ENCODE results near the gene SPG11.
"Not testable (repeated sequence)": the region's sequence is repeated elsewhere in the genome, so short reads cannot be mapped to it uniquely, and the experiment has no call there.

The SPG11 gene

GRCh38 chr15:44663410-44664308, at the start of gene SPG11:
TSS of gene SPG11 (minus strand) at chr15:44663662. CDS start at chr15:44663647, 15 bp downstream.
- in situ Hi-C loops (cut with HindIII; ENCODE audit: low sequenced_read_pairs): no loop called here

- in situ Hi-C loops (cut with HindIII; ENCODE audit: low sequenced_read_pairs): no loop called here
Measured at GRCh38 chr15:44712346-44713005, 49.0 kb upstream of the SPG11 start.

- in situ Hi-C loops (cut with HindIII; ENCODE audit: low sequenced_read_pairs): no loop called here
Measured at GRCh38 chr15:44711743-44712345, 48.4 kb upstream of the SPG11 start.

GRCh38 chr15:44711096-44711742, 47.8 kb upstream of the SPG11 start, which contains the start of the genes B2M and PATL2:
TSS of gene B2M (plus strand) at chr15:44711517. CDS start at chr15:44711547, 30 bp downstream.
TSS of gene PATL2 (minus strand) at chr15:44711323. CDS start at chr15:44676490, 34,833 bp downstream.
- in situ Hi-C loops (cut with HindIII; ENCODE audit: low sequenced_read_pairs): no loop called here

DNA sequence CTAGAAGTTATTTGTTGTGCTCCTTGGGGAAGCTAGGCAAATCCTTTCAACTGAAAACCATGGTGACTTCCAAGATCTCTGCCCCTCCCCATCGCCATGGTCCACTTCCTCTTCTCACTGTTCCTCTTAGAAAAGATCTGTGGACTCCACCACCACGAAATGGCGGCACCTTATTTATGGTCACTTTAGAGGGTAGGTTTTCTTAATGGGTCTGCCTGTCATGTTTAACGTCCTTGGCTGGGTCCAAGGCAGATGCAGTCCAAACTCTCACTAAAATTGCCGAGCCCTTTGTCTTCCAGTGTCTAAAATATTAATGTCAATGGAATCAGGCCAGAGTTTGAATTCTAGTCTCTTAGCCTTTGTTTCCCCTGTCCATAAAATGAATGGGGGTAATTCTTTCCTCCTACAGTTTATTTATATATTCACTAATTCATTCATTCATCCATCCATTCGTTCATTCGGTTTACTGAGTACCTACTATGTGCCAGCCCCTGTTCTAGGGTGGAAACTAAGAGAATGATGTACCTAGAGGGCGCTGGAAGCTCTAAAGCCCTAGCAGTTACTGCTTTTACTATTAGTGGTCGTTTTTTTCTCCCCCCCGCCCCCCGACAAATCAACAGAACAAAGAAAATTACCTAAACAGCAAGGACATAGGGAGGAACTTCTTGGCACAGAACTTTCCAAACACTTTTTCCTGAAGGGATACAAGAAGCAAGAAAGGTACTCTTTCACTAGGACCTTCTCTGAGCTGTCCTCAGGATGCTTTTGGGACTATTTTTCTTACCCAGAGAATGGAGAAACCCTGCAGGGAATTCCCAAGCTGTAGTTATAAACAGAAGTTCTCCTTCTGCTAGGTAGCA, 47.0 kb upstream of the SPG11 start:
- in situ Hi-C loops (cut with HindIII; ENCODE audit: low sequenced_read_pairs): no loop called here

DNA sequence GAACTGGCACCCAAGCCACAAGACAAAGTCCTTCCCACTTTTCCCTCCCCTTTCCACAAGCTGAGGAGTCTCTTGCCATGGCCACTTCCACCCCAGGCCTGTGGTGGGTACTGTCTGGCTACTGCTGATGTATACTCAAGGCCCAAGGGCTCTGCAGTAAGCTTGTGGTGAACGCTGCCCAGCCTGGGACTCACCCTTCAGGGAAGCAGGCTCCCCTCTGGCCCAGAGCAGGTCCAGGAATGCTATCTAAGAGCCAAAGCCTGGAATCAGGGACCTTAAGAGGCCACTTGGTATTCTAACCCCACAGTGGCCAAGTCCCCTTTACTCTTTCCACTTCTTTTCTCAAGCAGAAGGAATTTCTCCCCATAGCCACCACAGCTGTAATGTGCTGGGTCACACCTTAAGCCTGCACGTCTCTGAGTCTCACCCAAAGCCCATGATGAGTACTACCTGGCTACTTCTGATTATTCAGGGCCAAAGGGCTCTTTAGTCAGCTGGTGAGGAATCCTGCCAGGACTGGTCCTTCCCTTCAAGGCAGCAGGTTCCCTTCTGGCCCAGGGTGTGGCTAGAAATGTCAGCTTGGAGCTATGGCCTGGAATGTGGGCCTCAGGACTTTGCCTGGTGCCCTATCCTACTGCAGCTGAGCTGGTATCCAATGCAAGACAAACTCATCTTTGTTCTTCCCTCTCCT, 43.6 kb upstream of the SPG11 start:
- in situ Hi-C loops (cut with HindIII; ENCODE audit: low sequenced_read_pairs): no loop called here

DNA sequence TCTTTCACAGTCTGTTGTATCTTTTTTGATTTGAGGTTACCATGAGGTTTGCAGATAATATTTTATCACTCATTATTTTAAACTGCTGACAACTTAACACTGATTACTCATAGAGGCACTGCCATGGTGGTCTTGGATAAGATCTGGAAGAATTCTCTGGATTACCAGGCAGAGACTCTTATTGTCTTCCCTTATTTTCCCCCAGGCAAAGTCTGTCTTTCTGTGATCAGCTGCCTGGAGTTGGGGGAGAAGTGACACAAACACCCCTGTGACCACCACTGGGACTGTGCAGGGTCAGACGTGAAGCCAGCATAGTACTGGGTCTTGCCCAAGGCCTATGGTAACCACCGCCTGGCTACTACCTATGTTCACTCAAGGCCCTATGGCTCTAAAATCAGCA, 42.9 kb upstream of the SPG11 start:
- in situ Hi-C loops (cut with HindIII; ENCODE audit: low sequenced_read_pairs): no loop called here

DNA sequence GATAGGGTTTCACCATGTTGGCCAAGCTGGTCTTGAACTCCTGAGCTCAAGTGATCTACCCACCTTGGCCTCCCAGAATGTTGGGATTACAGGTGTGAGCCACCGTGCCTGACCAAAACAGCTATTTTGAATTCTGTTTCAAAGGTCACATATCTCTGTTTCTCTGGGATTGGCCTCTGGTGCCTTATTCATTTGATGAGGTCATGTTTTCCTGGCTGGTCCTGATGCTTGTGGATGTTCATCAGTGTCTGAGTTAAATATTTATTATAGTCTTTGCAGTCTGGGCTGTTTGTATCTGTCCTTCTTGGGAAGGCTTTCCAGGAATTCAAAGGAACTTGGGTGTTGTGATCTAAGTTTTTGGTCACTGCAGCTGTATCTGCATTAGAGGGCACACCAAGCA, 42.5 kb upstream of the SPG11 start:
- in situ Hi-C loops (cut with HindIII; ENCODE audit: low sequenced_read_pairs): no loop called here

- in situ Hi-C loops (cut with HindIII; ENCODE audit: low sequenced_read_pairs): not testable (repeated sequence)
Measured at GRCh38 chr15:44700676-44701075, 37.2 kb upstream of the SPG11 start.

DNA sequence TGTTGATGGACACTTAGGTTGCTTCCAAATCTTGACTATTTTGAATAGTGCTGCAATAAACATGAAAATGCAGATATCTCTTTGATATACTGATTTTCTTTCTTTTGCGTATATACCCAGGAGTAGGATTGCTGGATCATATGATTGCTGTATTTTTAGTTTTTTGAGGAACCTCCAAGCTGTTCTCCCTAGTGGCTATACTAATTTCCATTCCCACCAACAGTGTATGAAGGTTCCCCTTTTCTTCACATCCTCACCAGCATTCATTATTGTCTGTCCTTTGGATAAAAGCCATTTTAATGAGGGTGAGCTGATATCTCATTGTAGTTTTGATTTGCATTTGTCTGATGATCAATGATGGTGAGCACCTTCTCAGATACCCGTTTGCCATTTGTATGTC, 35.2 kb upstream of the SPG11 start:
- in situ Hi-C loops (cut with HindIII; ENCODE audit: low sequenced_read_pairs): no loop called here

DNA sequence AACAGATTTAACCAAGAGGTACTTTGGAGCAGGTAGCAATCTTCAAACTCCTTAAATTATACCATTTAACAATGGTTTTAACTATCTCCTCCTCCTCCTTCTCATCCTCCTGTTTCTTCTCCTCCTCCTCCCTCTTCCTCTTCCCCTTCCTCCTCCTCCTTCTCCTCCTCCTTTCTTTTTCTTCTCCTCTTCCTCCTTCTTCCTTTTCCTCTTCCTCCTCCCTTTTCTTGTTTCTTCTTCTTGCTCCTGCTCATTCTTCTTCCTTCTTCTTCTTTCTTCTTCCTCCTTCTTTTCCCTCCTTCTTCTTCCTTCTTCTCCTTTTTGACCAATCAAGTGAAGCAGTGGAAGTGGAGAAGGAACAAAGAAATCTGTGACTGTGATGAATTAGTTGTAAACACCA, 33.6 kb upstream of the SPG11 start:
- in situ Hi-C loops (cut with HindIII; ENCODE audit: low sequenced_read_pairs): no loop called here

GRCh38 chr15:44695294-44695693, 31.8 kb upstream of the SPG11 start:
- in situ Hi-C loops (cut with HindIII; ENCODE audit: low sequenced_read_pairs): no loop called here

- in situ Hi-C loops (cut with HindIII; ENCODE audit: low sequenced_read_pairs): no loop called here
Measured at GRCh38 chr15:44694416-44694815, 31.0 kb upstream of the SPG11 start.

DNA sequence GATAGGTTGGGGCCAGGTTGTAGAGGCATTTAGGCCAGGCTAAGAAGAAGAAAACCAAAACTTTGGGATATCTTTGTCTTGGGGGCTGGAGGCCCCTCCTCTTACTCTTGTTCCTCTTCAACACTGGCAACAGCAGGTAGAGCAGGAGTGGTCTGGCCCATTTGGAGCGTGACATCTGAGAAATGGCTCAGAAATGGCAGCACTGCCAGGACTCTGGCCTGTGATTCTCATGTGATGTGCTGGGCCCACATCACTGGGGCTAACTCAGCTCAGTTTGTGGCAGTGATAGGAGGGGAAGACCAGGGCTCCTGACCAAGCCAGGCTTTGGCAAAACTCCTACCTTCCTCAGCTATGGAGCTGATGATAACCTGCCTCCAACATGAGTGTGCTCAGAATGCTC, 29.2 kb upstream of the SPG11 start:
- in situ Hi-C loops (cut with HindIII; ENCODE audit: low sequenced_read_pairs): no loop called here

GRCh38 chr15:44690245-44690644, 26.8 kb upstream of the SPG11 start:
- in situ Hi-C loops (cut with HindIII; ENCODE audit: low sequenced_read_pairs): not testable (repeated sequence)

DNA sequence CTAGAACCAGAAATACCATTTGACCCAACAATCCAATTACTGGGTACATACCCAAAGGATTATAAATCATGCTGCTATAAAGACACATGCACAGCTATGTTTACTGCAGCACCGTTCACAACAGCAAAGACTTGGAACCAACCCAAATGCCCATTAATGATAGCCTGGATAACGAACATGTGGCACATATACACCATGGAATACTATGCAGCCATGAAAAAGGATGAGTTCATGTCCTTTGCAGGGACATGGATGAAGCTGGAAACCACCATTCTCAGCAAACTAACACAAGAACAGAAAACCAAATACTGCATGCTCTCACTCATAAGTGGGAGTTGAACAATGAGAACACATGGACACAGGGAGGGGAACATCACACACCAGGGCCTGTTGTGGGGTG, 25.9 kb upstream of the SPG11 start:
- in situ Hi-C loops (cut with HindIII; ENCODE audit: low sequenced_read_pairs): not testable (repeated sequence)

- in situ Hi-C loops (cut with HindIII; ENCODE audit: low sequenced_read_pairs): not testable (repeated sequence)
Measured at GRCh38 chr15:44682809-44683682, 19.6 kb upstream of the SPG11 start.

DNA sequence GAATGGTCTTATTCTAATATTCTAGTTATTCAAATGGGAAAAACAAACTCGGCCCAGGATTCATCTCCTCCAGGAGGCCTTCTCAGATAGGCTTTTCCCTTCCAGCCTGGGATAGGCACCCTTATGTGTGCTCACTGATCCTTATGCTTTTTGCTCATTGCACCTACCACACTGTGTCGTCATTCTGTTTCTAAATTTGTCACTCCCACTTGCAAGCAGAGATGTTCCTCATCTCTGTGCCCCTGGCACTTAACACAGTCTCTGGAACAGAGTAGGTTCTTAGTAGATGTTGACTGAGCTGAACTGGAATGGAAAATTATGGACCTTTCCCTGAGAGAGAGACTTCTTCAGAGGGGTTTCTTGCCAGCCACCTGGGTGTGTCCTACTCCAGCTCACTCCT, 18.7 kb upstream of the SPG11 start:
- in situ Hi-C loops (cut with HindIII; ENCODE audit: low sequenced_read_pairs): no loop called here

- in situ Hi-C loops (cut with HindIII; ENCODE audit: low sequenced_read_pairs): no loop called here
Measured at GRCh38 chr15:44676676-44677075, 13.2 kb upstream of the SPG11 start.

Data from endothelial cell of hepatic sinusoid (primary cell).